ENCODE measurements around the gene GPRIN3.
A peak's percentile ranks its signal among the peaks of the same experiment; 100 is the strongest.

The GPRIN3 gene

GRCh38 chr4:89356086-89356485, 48.5 kb upstream of the GPRIN3 start (continued):
- 0 out of 2 replicates have a peak, but pooled peaks have one; percentile 38 for TF ChIP-seq HIC1 (tag by site-specific recombination; IDR thresholded peaks at IDR 0.05)
- TF ChIP-seq ZNF114 (tag by site-specific recombination; IDR thresholded peaks at IDR 0.05), result no peak
- no peak for TF ChIP-seq ZNF529 (tag by site-specific recombination; IDR thresholded peaks at IDR 0.05; ENCODE audit: insufficient replicate concordance)
- TF ChIP-seq KLF9 (tag by site-specific recombination; IDR thresholded peaks at IDR 0.05; ENCODE audit: low read depth), result no peak
- TF ChIP-seq ZNF521 (tag by site-specific recombination; IDR thresholded peaks at IDR 0.05), result no peak
- TF ChIP-seq ZNF362 (tag by site-specific recombination; IDR thresholded peaks at IDR 0.05), result no peak
- no peak for TF ChIP-seq ZNF549 (tag by site-specific recombination; IDR thresholded peaks at IDR 0.05)
- TF ChIP-seq ZNF571 (tag by site-specific recombination; IDR thresholded peaks at IDR 0.05), result no peak
- TF ChIP-seq ZNF157 (tag by site-specific recombination; IDR thresholded peaks at IDR 0.05), result no peak
- no peak for TF ChIP-seq KLF16 (tag by site-specific recombination; IDR thresholded peaks at IDR 0.05)
- no peak for TF ChIP-seq HOXC10 (CRISPR knock-in tag; IDR thresholded peaks at IDR 0.05)
- TF ChIP-seq ZNF248 (tag by site-specific recombination; IDR thresholded peaks at IDR 0.05), result no peak
- TF ChIP-seq GLI2 (tag by site-specific recombination; IDR thresholded peaks at IDR 0.05; ENCODE audit: borderline replicate concordance, low read depth), result peak; percentile 67; the same call in 1 of the 2 replicates
- TF ChIP-seq ZNF639 (tag by site-specific recombination; IDR thresholded peaks at IDR 0.05), result no peak
- TF ChIP-seq ZSCAN4 (tag by site-specific recombination; IDR thresholded peaks at IDR 0.05), result no peak
- no peak for TF ChIP-seq ZNF585B (tag by site-specific recombination; IDR thresholded peaks at IDR 0.05)
- no peak for TF ChIP-seq GLIS2 (tag by site-specific recombination; IDR thresholded peaks at IDR 0.05)
- no peak for TF ChIP-seq ZNF670 (tag by site-specific recombination; IDR thresholded peaks at IDR 0.05; ENCODE audit: low read depth)
- TF ChIP-seq ZNF76 (tag by site-specific recombination; IDR thresholded peaks at IDR 0.05; ENCODE audit: borderline replicate concordance, low read depth), result no peak
- no peak for TF ChIP-seq ZNF19 (tag by site-specific recombination; IDR thresholded peaks at IDR 0.05; ENCODE audit: low read depth)
- TF ChIP-seq ZNF843 (tag by site-specific recombination; IDR thresholded peaks at IDR 0.05), result peak; percentile 68
- no peak for TF ChIP-seq ZNF202 (tag by site-specific recombination; IDR thresholded peaks at IDR 0.05; ENCODE audit: borderline replicate concordance)
- TF ChIP-seq EGR2 (tag by site-specific recombination; IDR thresholded peaks at IDR 0.05; ENCODE audit: low read depth), result no peak
- no peak for TF ChIP-seq ZBTB10 (tag by site-specific recombination; IDR thresholded peaks at IDR 0.05)
- TF ChIP-seq MZF1 (tag by site-specific recombination; IDR thresholded peaks at IDR 0.05; ENCODE audit: borderline replicate concordance), result peak; percentile 55; the same call in 1 of the 2 replicates
- peak; percentile 53 for TF ChIP-seq ZNF629 (tag by site-specific recombination; IDR thresholded peaks at IDR 0.05)
- TF ChIP-seq ZNF777 (tag by site-specific recombination; IDR thresholded peaks at IDR 0.05; ENCODE audit: borderline replicate concordance), result no peak
- no peak for TF ChIP-seq ZNF704 (tag by site-specific recombination; IDR thresholded peaks at IDR 0.05)
- TF ChIP-seq ZNF501 (tag by site-specific recombination; IDR thresholded peaks at IDR 0.05), result no peak
- no peak for TF ChIP-seq ZNF449 (tag by site-specific recombination; IDR thresholded peaks at IDR 0.05)
- no peak for TF ChIP-seq ZNF239 (tag by site-specific recombination; IDR thresholded peaks at IDR 0.05)

Measured in HEK293 (cell line).